SU-DHL-6 (cell line): ENCODE results near the gene AVEN.
"Not testable (repeated sequence)": the region's sequence is repeated elsewhere in the genome, so short reads cannot be mapped to it uniquely, and the experiment has no call there.

Source experiments
- CTCF ChIP-seq: fragments of 200-600 bp; sonication (generic); IDR thresholded peaks from one replicate; pipeline ENCODE4 v1.5.1; 2017; ENCODE audit warnings: antibody characterized with exemption, mild to moderate bottlenecking, low read length, moderate library complexity; ENCODE audit not compliant: insufficient read depth, poor library complexity, severe bottlenecking
- EZH2phosphoT487 ChIP-seq: fragments of 200-600 bp; sonication (generic), shearing (Covaris generic); conservative IDR thresholded peaks from 2 replicates; pipeline ENCODE4 v1.6.1; 2018; ENCODE audit warnings: mild to moderate bottlenecking, antibody characterized with exemption, low read length, moderate library complexity, mixed read lengths

GRCh38 chr15:34050385-34050784 lies 11.4 kb upstream of the AVEN start:
- TF ChIP-seq CTCF, EZH2phosphoT487: not testable (repeated sequence)
